Fibroblast of villous mesenchyme (primary cell): ENCODE data around the gene TBPL1. TPM values are rescaled to one million over a fixed set of nuclear protein-coding genes. Genes with fewer than 3 reads are reported as not detected.

ENCODE experiments used
- DNase-seq: peaks from one replicate; pipeline ENCODE4 v3.0.0-alpha.2; 2010; ENCODE audit warnings: low read depth
- H3K4me3 ChIP-seq: 2 replicates; pipeline ENCODE4 v1.5.1; 2011; ENCODE audit warnings: low read depth, mild to moderate bottlenecking, low read length
- total RNA-seq: library from RNA; depleted of rRNA; stranded (reverse); fragments of >200 nt; gene quantifications from 2 replicates; pipeline ENCODE4 v1.2.3, GENCODE V29; 2012
- TF ChIP-seq, protein P1 (sequence below): IDR thresholded peaks from 2 replicates; pipeline ENCODE4 v1.5.1; 2012; ENCODE audit warnings: low read depth, mild to moderate bottlenecking, low read length; ENCODE audit not compliant: insufficient read depth

TBPL1 gene
- total RNA-seq, 1 donor: 18.6 TPM

DNA sequence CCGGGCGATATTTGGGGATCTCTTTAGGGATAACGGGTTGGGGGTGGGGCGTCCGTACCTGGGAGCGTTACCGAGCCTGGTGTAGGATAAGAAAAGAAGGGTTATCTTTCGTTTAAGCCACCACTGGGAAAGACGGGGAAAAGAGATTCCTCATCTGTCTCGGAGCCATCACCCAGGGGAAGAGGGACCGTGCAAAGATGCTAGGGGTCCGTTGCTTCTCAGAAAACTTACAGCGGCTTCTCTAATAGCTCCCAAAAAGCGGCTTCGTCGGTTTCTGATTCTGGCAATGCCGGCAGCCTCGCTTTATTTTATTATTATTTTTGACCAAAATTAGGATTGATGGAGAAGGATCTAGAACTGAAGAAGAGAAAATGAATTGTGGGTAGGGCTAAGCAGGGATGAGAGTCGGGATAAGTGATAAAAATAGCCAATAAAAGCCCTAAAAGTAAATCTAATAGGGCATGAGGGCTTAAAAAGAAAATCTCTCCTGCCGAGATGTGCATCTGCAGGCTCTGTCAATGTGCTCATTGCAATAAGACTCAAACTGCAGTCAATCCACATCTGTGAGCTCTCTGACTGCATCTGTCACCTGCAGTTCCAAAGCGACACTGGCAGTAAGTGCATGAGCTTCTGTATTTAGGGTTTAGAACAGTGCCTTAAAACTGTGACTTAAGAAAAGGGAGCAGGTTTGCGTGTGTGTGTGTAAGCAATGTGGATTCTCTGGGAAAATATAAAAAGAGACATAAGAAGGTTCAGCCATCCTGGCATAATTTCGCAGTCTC lies 801 bp downstream of the TBPL1 start:
- TF ChIP-seq, protein P1, sequence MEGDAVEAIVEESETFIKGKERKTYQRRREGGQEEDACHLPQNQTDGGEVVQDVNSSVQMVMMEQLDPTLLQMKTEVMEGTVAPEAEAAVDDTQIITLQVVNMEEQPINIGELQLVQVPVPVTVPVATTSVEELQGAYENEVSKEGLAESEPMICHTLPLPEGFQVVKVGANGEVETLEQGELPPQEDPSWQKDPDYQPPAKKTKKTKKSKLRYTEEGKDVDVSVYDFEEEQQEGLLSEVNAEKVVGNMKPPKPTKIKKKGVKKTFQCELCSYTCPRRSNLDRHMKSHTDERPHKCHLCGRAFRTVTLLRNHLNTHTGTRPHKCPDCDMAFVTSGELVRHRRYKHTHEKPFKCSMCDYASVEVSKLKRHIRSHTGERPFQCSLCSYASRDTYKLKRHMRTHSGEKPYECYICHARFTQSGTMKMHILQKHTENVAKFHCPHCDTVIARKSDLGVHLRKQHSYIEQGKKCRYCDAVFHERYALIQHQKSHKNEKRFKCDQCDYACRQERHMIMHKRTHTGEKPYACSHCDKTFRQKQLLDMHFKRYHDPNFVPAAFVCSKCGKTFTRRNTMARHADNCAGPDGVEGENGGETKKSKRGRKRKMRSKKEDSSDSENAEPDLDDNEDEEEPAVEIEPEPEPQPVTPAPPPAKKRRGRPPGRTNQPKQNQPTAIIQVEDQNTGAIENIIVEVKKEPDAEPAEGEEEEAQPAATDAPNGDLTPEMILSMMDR: no peak
- DNase-seq: no peak
- H3K4me3 ChIP-seq: peak overlapping the region; percentile 91

DNA sequence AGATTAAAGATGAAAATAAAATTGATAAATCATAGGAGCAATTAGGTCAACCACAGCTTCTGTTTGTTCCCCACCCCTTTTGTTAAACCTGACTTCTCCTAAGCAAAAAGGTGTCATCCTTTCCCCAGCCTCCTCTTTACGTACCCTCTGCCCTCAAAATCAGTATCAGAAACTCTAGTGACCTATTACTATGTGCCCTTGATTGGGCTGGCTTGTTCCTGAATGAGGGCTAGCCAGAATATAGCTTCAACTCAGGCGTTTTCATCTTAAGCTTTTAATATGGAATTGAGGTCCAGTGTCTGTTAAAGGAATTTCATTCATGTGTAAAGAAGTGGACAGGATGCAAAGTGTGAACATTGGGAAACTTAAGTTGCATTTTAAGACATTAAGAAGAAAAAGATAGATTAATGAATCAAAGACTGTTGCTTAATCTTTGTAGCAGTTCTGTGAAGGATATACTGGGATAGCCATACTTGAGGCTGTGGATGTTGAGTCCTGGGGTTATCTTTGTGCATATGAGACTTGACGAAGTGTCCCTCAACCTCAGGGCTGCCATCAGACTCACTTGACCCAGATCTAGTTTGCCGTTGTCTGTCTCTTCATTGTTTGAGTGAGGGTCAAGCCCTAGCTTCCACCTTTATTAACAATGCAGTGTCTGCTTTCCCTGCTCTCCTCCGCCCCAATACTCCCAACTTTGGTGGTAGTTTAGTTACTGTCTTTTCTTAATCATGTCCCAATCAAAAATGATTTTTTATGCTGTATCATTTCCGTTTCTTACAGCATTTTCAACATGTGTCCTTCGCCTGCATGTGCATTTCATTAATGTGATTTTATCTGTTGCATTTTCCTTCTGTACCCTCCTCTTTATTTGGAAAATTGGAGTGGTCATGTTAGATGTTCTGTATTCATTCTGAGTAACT lies 1.9 kb downstream of the TBPL1 start:
- no peak for DNase-seq
- TF ChIP-seq, protein P1: no peak
- no peak overlapping the region for H3K4me3 ChIP-seq

DNA sequence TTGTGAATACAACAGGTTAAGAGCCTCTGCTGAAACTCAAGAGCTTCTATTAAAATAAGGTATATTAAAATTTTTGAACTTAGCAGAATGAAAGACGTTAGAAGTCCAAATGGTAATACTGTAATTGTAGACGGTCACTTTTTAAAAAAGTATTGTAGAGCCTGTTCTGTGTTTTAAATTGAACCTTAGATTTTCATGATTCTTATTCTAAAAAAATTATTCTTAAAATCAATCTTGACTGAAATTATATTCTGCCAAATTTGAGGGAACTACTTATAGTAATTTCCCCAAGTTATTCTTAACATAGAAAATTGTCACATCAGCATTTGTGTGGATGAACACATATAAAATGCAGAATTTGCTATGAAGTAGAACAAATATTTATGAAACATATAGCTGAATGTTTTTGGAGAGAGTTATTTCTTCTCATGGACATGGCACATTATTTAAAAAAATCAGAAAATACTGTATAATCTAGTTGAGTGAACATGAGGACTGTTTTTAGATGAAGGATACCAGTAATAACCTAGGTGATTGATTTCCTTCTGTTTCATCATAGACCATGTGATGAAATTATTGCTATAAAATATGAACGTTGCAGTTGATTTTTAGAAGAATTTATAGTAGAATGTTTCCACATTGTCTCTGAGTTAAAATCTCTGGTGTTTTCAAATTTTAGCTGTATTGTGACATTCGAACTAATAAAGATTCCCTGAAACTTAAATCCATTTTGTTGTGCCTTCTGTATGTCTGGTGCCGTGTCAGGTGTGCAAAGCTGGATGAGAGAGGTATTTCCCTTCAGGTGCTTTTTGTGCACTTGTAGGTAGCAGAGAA lies 2.8 kb downstream of the TBPL1 start:
- no peak overlapping the region for H3K4me3 ChIP-seq
- DNase-seq: no peak
- TF ChIP-seq, protein P1: no peak

DNA sequence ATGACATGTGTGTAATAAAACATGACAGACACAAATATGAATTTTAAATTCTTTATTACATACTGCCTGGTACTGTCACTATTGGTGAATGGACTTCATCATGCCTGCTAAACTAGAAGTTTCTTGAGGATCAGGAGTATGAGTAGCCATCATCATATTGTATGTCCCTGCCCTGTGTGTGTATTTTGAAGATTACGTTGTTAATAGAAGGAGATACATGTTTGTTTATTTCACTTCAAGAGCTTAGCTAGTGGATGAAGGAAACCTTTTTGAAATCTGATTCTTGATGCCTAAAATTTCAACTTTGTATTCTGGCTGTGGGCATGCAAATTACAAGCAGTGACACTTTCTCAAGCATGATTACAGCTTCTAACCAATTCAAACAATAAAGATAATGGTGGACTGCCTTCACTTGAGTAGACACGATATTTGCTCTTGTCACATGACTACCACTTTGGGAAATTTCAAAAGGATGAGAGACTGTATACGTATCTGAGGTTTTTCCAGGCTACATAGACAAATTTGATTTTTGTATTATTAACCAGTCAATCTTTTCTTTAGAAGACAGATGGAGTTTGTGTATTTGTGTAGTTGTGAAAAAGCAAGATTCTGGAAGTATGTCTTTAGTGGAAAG lies 3.5 kb downstream of the TBPL1 start:
- H3K4me3 ChIP-seq: no peak overlapping the region
- DNase-seq: no peak
- TF ChIP-seq, protein P1: no peak

DNA sequence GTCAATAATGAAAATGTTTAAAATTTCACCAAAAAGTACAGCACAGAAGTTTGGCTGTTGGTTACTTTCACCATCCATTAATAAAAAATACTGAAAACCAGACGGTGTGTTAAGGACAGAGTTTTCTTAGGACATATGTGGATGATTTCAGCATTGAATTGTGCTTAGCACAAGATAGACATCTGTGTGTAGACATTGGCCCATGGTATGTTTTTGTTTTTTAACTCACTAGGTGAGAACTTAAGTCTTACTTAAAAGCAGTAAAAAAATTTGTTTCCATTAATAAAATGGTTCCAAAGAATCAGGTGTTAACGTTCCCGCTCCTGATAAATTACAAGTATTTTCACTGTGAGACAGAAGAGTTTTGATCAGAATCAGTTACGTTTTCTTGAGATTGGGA lies 4.2 kb downstream of the TBPL1 start:
- TF ChIP-seq, protein P1: no peak
- DNase-seq: no peak
- no peak overlapping the region for H3K4me3 ChIP-seq

DNA sequence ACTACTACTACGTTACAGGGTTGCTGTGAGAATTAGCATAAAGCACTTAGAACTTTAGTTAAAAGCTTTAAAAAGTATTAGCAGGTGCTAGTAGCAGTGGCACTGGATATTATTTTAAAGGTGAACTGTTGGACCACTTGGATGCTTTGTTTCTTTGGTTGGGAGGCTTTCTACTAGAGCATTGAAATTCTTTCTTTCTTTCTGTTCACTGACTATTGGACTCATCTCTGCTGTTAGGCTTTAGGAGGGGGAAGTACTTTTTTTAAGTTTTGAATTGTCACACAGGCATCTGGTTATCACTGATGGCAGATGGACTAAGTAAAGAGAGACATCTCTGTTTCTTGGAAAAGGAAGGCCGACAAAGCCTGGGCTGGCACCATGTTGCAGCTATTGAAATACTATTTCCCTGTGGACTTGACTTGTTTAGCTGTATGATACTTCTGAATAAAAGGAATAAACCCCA lies 4.8 kb downstream of the TBPL1 start:
- DNase-seq: no peak
- H3K4me3 ChIP-seq: no peak overlapping the region
- TF ChIP-seq, protein P1: no peak
